ENCODE measurements around the gene VCP.

DNA sequence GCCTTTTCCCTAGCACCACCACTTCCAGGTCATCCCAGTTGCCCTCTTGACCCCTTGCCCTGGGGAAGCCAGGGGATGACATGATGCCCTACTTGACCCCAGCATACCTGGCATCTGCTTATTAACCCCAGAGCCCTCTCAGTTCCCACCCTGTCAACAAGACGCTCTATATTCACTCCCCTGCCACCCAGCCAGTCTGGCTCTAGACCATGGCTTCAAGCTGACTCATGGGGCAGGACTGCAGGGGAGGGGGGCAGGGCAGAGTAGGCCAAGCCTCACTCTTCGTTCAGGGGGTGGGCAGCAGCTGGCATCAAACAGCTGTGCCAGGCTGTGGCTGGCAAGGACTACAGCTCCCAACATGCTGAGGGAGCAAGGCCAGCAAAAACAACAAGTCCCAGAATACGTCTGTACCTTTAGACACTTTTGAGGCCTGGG, 37.9 kb upstream of the VCP start:
- no peak for TF ChIP-seq EZH2phosphoT487 (conservative IDR thresholded peaks at IDR 0.05; ENCODE audit: low read length)
- TF ChIP-seq, protein P1, sequence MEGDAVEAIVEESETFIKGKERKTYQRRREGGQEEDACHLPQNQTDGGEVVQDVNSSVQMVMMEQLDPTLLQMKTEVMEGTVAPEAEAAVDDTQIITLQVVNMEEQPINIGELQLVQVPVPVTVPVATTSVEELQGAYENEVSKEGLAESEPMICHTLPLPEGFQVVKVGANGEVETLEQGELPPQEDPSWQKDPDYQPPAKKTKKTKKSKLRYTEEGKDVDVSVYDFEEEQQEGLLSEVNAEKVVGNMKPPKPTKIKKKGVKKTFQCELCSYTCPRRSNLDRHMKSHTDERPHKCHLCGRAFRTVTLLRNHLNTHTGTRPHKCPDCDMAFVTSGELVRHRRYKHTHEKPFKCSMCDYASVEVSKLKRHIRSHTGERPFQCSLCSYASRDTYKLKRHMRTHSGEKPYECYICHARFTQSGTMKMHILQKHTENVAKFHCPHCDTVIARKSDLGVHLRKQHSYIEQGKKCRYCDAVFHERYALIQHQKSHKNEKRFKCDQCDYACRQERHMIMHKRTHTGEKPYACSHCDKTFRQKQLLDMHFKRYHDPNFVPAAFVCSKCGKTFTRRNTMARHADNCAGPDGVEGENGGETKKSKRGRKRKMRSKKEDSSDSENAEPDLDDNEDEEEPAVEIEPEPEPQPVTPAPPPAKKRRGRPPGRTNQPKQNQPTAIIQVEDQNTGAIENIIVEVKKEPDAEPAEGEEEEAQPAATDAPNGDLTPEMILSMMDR (IDR thresholded peaks at IDR 0.05; ENCODE audit: insufficient read depth, low read length, poor library complexity, severe bottlenecking), result no peak
